ENCODE measurements around the gene TOR4A. TPM values are rescaled to one million over a fixed set of nuclear protein-coding genes. Genes with fewer than 3 reads are reported as not detected.
"Not testable (repeated sequence)": the region's sequence is repeated elsewhere in the genome, so short reads cannot be mapped to it uniquely, and the experiment has no call there.

The TOR4A gene
- total RNA-seq, 1 experiment from 2014 or later: 28.9 TPM

- POLR2A ChIA-PET (ENCODE audit: unreplicated experiment): no interaction called here
- TF ChIP-seq EZH2phosphoT487 (IDR thresholded peaks at IDR 0.05; ENCODE audit: borderline replicate concordance, low read length) (no peak), CTCF (conservative IDR thresholded peaks at IDR 0.05; ENCODE audit: low read depth, low read length) (no peak), EZH2 (IDR thresholded peaks at IDR 0.05; ENCODE audit: low read length, unreplicated experiment) (no peak)
- Histone ChIP-seq H4K20me1 (ENCODE audit: low read length) (peaks cover 4% of the 10 kb centered on the region), H3K9me3 (ENCODE audit: low read length) (no peaks in the 10 kb centered on the region), H3K9ac (ENCODE audit: low read length) (no peak overlapping the region), H2AFZ (ENCODE audit: low read length) (no peak overlapping the region), H3K27me3 (ENCODE audit: low read length) (no peaks in the 10 kb centered on the region), H3F3A (ENCODE audit: low read length, unreplicated experiment) (no peaks in the 10 kb centered on the region), H3K4me1 (ENCODE audit: insufficient read depth, low read length) (peaks cover 22% of the 10 kb centered on the region), H3K79me2 (ENCODE audit: low read length) (peaks cover 30% of the 10 kb centered on the region), H3K36me3 (ENCODE audit: low read depth, low read length) (peaks cover 4% of the 10 kb centered on the region), H3K9me2 (replicated peaks; ENCODE audit: low read length) (no peaks in the 10 kb centered on the region), H3K27ac (ENCODE audit: low read length) (no peak overlapping the region), H3K4me3 (ENCODE audit: low read length) (no peak overlapping the region), H3K4me2 (ENCODE audit: low read length) (no peak overlapping the region)
- intact Hi-C loops (cut with micrococcal nuclease): no loop called here
- ATAC-seq (no peak), DNase-seq (no peak)
- CTCF ChIA-PET: interaction anchor here (0.5 to 1.0 kb wide), 5 partner anchors 10 to 166 kb away, joined by 3 to 8 read pairs (median 4); partner anchors contain the start of gene RNF224
- no TSS peak for BruUV-seq (replicated peaks)
These were observed 40.5 kb upstream of the TOR4A start for GRCh38 chr9:137236936-137237421.

GRCh38 chr9:137237759-137238726 is 39.5 kb upstream of the TOR4A start:
- Histone ChIP-seq H3K4me2 (ENCODE audit: low read length) (peak overlapping the region; percentile 95), H3F3A (ENCODE audit: low read length, unreplicated experiment) (peaks cover 3% of the 10 kb centered on the region), H3K27me3 (ENCODE audit: low read length) (no peaks in the 10 kb centered on the region), H3K4me1 (ENCODE audit: insufficient read depth, low read length) (peaks cover 31% of the 10 kb centered on the region), H4K20me1 (ENCODE audit: low read length) (peaks cover 15% of the 10 kb centered on the region), H2AFZ (ENCODE audit: low read length) (no peak overlapping the region), H3K79me2 (ENCODE audit: low read length) (peaks cover 40% of the 10 kb centered on the region), H3K9me3 (ENCODE audit: low read length) (no peaks in the 10 kb centered on the region), H3K9ac (ENCODE audit: low read length) (no peak overlapping the region), H3K36me3 (ENCODE audit: low read depth, low read length) (peaks cover 15% of the 10 kb centered on the region), H3K4me3 (ENCODE audit: low read length) (no peak overlapping the region), H3K27ac (ENCODE audit: low read length) (0 out of 2 replicates have a peak overlapping the region, but pooled peaks have one; percentile 3), H3K9me2 (replicated peaks; ENCODE audit: low read length) (no peaks in the 10 kb centered on the region)
- POLR2A ChIA-PET (ENCODE audit: unreplicated experiment): interaction anchor here (0.6 kb wide), 2 partner anchors 11 to 88 kb away, joined by 3 to 4 read pairs; partner anchors contain the start of gene RNF224
- BruUV-seq (replicated peaks): no TSS peak
- TF ChIP-seq EZH2 (IDR thresholded peaks at IDR 0.05; ENCODE audit: low read length, unreplicated experiment): no peak
- no peak for TF ChIP-seq EZH2phosphoT487 (IDR thresholded peaks at IDR 0.05; ENCODE audit: borderline replicate concordance, low read length)
- TF ChIP-seq CTCF (conservative IDR thresholded peaks at IDR 0.05; ENCODE audit: low read depth, low read length): no peak
- DNase-seq (peak; percentile 46), ATAC-seq (peak; percentile 20)
- intact Hi-C loops (cut with micrococcal nuclease): no loop called here
- CTCF ChIA-PET: no interaction called here

- ATAC-seq; H3K9me2 ChIP-seq (replicated peaks; ENCODE audit: low read length); H3F3A ChIP-seq (ENCODE audit: low read length, unreplicated experiment); H3K9me3 ChIP-seq (ENCODE audit: low read length); DNase-seq; intact Hi-C loops (cut with micrococcal nuclease); H3K27me3 ChIP-seq (ENCODE audit: low read length): not testable (repeated sequence)
- Histone ChIP-seq H3K4me2 (ENCODE audit: low read length) (peak overlapping the region; percentile 95), H3K9ac (ENCODE audit: low read length) (peak overlapping the region; percentile 87), H2AFZ (ENCODE audit: low read length) (peak overlapping the region; percentile 78; the same call in 1 of the 2 replicates), H3K4me1 (ENCODE audit: insufficient read depth, low read length) (peaks cover 37% of the 10 kb centered on the region), H3K27ac (ENCODE audit: low read length) (peak overlapping the region; percentile 89), H3K79me2 (ENCODE audit: low read length) (peaks cover 46% of the 10 kb centered on the region), H3K36me3 (ENCODE audit: low read depth, low read length) (peaks cover 17% of the 10 kb centered on the region), H3K4me3 (ENCODE audit: low read length) (peak overlapping the region; percentile 84), H4K20me1 (ENCODE audit: low read length) (peaks cover 28% of the 10 kb centered on the region)
- ChIA-PET POLR2A (ENCODE audit: unreplicated experiment) (interaction anchor here (0.7 to 1.4 kb wide), 2 partner anchors 13 to 14 kb away, joined by 4 to 10 read pairs; partner anchors contain the start of gene RNF224), CTCF (interaction anchor here (1.0 kb wide), 1 partner anchor 110 kb away, joined by 3 read pairs; no protein-coding TSS in a partner anchor)
- TSS peak; percentile 70 for BruUV-seq (replicated peaks)
These were observed 37.9 kb upstream of the TOR4A start for GRCh38 chr9:137239541-137240200.
